Measurements from ENCODE around the gene ATXN1.

GRCh38 chr6:16524380-16524707, 236.9 kb downstream of the ATXN1 start:
- TF ChIP-seq CTCF (conservative IDR thresholded peaks at IDR 0.05; ENCODE audit: low read length) = no peak
- TF ChIP-seq EZH2phosphoT487 (IDR thresholded peaks at IDR 0.05; ENCODE audit: borderline replicate concordance) = no peak

All from Loucy (cell line).